ENCODE data around the gene FIGNL2.
"Not testable (repeated sequence)": the region's sequence is repeated elsewhere in the genome, so short reads cannot be mapped to it uniquely, and the experiment has no call there.

FIGNL2 gene

GRCh38 chr12:51833448-51834227 lies 14.9 kb downstream of the FIGNL2 start:
- TF ChIP-seq POLR2A (IDR thresholded peaks at IDR 0.05; ENCODE audit: extremely low read depth, insufficient read length) (no peak), MYC (IDR thresholded peaks at IDR 0.05; ENCODE audit: low read depth, low read length) (no peak), CTCF (IDR thresholded peaks at IDR 0.05; ENCODE audit: low read depth, low read length) (no peak), MAX (IDR thresholded peaks at IDR 0.05; ENCODE audit: low read depth, low read length) (no peak)
- no peak for DNase-seq (ENCODE audit: low read depth)
- H3K4me3 ChIP-seq (ENCODE audit: low read depth, low read length), result no peak overlapping the region

GRCh38 chr12:51832354-51833107 lies 16.0 kb downstream of the FIGNL2 start:
- no peak overlapping the region for H3K4me3 ChIP-seq (ENCODE audit: low read depth, low read length)
- peak; percentile 57 for DNase-seq (ENCODE audit: low read depth)
- no peak for TF ChIP-seq MAX (IDR thresholded peaks at IDR 0.05; ENCODE audit: low read depth, low read length)
- no peak for TF ChIP-seq MYC (IDR thresholded peaks at IDR 0.05; ENCODE audit: low read depth, low read length)
- TF ChIP-seq CTCF (IDR thresholded peaks at IDR 0.05; ENCODE audit: low read depth, low read length), result no peak
- TF ChIP-seq POLR2A (IDR thresholded peaks at IDR 0.05; ENCODE audit: extremely low read depth, insufficient read length), result no peak

GRCh38 chr12:51831817-51832216 lies 16.7 kb downstream of the FIGNL2 start:
- H3K4me3 ChIP-seq (ENCODE audit: low read depth, low read length); DNase-seq (ENCODE audit: low read depth): not testable (repeated sequence)

GRCh38 chr12:51829641-51830040 lies 18.9 kb downstream of the FIGNL2 start:
- TF ChIP-seq MAX (IDR thresholded peaks at IDR 0.05; ENCODE audit: low read depth, low read length), result no peak
- no peak for TF ChIP-seq MYC (IDR thresholded peaks at IDR 0.05; ENCODE audit: low read depth, low read length)
- no peak for TF ChIP-seq CTCF (IDR thresholded peaks at IDR 0.05; ENCODE audit: low read depth, low read length)
- TF ChIP-seq POLR2A (IDR thresholded peaks at IDR 0.05; ENCODE audit: extremely low read depth, insufficient read length), result no peak
- no peak overlapping the region for H3K4me3 ChIP-seq (ENCODE audit: low read depth, low read length)
- DNase-seq (ENCODE audit: low read depth), result no peak

GRCh38 chr12:51829011-51829481 lies 19.5 kb downstream of the FIGNL2 start:
- no peak overlapping the region for H3K4me3 ChIP-seq (ENCODE audit: low read depth, low read length)
- DNase-seq (ENCODE audit: low read depth), result no peak
- no peak for TF ChIP-seq CTCF (IDR thresholded peaks at IDR 0.05; ENCODE audit: low read depth, low read length)
- TF ChIP-seq MYC (IDR thresholded peaks at IDR 0.05; ENCODE audit: low read depth, low read length), result no peak
- TF ChIP-seq POLR2A (IDR thresholded peaks at IDR 0.05; ENCODE audit: extremely low read depth, insufficient read length), result no peak
- no peak for TF ChIP-seq MAX (IDR thresholded peaks at IDR 0.05; ENCODE audit: low read depth, low read length)
